ENCODE data around the gene PSMA6. TPM values are rescaled to one million over a fixed set of nuclear protein-coding genes. Genes with fewer than 3 reads are reported as not detected.

The PSMA6 gene
- total RNA-seq, 4 donors from 2014 or later = 158 to 180 (median 170) TPM

GRCh38 chr14:35289623-35290022 is 2.6 kb upstream of the PSMA6 start:
- ATAC-seq (ENCODE audit: low FRiP score) (no peak), DNase-seq (ENCODE audit: low spot score) (no peak)
- TF ChIP-seq CTCF (IDR thresholded peaks at IDR 0.05) = no peak

GRCh38 chr14:35292770-35293561 is 784 bp downstream of the PSMA6 start:
- DNase-seq (ENCODE audit: low spot score) (no peak), ATAC-seq (ENCODE audit: low FRiP score) (no peak)
- no peak for TF ChIP-seq CTCF (IDR thresholded peaks at IDR 0.05)

- TF ChIP-seq CTCF (IDR thresholded peaks at IDR 0.05) = no peak
- ATAC-seq (ENCODE audit: low FRiP score) (no peak), DNase-seq (ENCODE audit: low spot score) (no peak)
These were observed 3.6 kb downstream of the PSMA6 start for GRCh38 chr14:35295845-35296161.

DNA sequence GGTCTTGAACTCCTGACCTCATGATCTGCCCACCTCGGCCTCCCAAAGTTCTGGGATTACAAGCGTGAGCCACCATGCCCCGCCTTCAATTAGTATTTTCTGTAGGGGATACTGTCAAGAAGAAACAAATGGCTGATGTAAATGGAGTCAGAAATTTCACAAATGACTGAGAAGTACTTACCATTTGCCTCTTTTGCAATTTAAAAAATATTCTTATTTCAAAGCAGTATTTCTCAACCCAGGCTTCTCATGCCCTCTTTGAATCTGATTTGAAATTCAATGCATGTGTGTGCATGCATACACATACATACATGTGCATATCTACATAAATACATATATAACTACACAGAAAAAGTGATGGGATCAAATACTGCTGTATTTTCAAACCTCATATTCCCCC is 4.4 kb downstream of the PSMA6 start:
- ATAC-seq (ENCODE audit: low FRiP score) (no peak), DNase-seq (ENCODE audit: low spot score) (no peak)
- TF ChIP-seq CTCF (IDR thresholded peaks at IDR 0.05) = no peak

DNA sequence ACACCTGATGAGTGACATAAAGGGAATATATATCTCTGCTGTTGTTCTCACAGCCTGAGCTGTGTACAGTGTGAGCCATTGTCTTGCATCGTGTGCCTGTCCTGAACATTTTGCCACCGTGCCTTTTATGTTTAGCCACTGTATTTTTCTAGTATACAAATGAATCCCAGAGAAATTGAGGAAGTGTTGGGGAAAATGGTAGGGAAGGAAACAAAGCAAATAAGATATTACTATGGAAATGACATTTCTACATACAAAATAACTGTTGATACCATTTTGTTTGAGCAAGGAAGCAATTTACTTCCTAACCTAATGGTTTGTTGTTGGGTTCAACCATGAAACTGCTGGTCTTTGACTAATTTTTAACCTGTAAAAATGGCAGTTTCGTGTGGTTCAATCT is 5.5 kb downstream of the PSMA6 start:
- no peak for DNase-seq (ENCODE audit: low spot score)
- TF ChIP-seq CTCF (IDR thresholded peaks at IDR 0.05) = no peak
- ATAC-seq (ENCODE audit: low FRiP score) = no peak

DNA sequence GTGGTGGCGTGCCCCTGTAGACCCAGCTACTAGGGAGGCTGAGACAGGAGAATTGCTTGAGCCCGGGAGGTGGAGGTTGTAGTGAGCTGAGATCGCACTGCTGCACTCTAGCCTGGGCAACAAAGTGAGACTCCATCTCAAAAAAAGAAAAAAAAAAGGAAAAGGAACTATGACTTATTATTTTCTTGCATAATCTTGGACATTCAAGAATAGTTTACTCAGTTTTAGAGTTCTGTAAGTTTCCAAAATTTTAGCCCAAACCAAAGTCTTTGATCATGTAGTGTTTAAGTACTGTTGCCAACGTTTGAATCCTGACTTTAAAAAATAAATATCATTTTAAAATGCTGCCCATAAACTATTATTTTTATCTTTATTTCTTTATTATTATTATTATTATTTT is 6.2 kb downstream of the PSMA6 start:
- TF ChIP-seq CTCF (IDR thresholded peaks at IDR 0.05) = no peak
- DNase-seq (ENCODE audit: low spot score) = no peak
- no peak for ATAC-seq (ENCODE audit: low FRiP score)

GRCh38 chr14:35299708-35300107 is 7.5 kb downstream of the PSMA6 start:
- ATAC-seq (ENCODE audit: low FRiP score) (no peak), DNase-seq (ENCODE audit: low spot score) (no peak)
- TF ChIP-seq CTCF (IDR thresholded peaks at IDR 0.05) = no peak

Measured in omental fat pad (tissue), 4 donors.